ENCODE data around the gene FAM50A.
"Not testable (repeated sequence)": the region's sequence is repeated elsewhere in the genome, so short reads cannot be mapped to it uniquely, and the experiment has no call there.

The FAM50A gene, protein sequence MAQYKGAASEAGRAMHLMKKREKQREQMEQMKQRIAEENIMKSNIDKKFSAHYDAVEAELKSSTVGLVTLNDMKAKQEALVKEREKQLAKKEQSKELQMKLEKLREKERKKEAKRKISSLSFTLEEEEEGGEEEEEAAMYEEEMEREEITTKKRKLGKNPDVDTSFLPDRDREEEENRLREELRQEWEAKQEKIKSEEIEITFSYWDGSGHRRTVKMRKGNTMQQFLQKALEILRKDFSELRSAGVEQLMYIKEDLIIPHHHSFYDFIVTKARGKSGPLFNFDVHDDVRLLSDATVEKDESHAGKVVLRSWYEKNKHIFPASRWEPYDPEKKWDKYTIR

DNA sequence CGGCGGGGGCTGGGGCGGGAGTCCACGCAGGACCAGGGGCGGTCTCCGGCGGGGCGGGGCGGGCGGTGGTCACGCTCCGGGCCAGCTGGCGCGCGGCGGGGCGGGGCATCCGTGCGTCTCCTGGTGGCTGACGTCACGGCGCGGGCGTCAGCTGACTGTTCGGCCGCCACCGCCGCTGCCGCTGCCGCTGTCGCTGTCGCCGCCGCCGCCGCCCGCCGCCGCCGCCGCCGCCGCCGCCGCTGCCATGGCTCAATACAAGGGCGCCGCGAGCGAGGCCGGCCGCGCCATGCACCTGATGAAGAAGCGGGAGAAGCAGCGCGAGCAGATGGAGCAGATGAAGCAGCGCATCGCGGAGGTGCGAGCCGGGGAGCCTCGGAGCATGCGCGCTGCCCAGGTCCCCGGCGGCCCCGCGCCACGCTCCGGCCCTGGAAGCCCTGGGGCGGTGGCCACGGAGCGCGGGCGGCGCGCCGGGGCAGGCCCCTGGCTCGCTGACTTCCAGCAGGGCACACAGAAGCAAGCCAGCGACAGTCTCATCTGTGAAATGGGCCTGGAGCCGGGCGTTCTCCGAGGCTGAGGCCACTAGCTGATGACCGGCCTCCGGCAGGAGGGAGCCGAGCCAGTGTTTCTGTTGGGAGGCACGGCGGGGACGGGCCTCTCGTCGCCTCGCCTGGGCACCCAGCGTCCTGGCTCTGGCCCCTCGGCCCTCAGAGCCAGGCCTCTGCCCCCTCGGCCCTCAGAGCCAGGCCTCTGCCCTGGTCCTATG, at the start of gene FAM50A:
TSS of gene FAM50A (plus strand) at position 150 of the 763 bp plus-strand sequence. CDS start at position 245, 95 bp downstream.
- H3K4me3 ChIP-seq (ENCODE audit: low read depth, low read length), result peak within 1 kb of the TSS; percentile 34
- peak; percentile 55 for DNase-seq (ENCODE audit: low read depth)
- TF ChIP-seq, protein P1, sequence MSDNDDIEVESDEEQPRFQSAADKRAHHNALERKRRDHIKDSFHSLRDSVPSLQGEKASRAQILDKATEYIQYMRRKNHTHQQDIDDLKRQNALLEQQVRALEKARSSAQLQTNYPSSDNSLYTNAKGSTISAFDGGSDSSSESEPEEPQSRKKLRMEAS (IDR thresholded peaks at IDR 0.05; ENCODE audit: low read depth, low read length), result no peak
- no peak for TF ChIP-seq POLR2A (IDR thresholded peaks at IDR 0.05; ENCODE audit: extremely low read depth, insufficient read length)
- TF ChIP-seq, protein P2, sequence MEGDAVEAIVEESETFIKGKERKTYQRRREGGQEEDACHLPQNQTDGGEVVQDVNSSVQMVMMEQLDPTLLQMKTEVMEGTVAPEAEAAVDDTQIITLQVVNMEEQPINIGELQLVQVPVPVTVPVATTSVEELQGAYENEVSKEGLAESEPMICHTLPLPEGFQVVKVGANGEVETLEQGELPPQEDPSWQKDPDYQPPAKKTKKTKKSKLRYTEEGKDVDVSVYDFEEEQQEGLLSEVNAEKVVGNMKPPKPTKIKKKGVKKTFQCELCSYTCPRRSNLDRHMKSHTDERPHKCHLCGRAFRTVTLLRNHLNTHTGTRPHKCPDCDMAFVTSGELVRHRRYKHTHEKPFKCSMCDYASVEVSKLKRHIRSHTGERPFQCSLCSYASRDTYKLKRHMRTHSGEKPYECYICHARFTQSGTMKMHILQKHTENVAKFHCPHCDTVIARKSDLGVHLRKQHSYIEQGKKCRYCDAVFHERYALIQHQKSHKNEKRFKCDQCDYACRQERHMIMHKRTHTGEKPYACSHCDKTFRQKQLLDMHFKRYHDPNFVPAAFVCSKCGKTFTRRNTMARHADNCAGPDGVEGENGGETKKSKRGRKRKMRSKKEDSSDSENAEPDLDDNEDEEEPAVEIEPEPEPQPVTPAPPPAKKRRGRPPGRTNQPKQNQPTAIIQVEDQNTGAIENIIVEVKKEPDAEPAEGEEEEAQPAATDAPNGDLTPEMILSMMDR (IDR thresholded peaks at IDR 0.05; ENCODE audit: low read depth, low read length), result no peak
- TF ChIP-seq MYC (IDR thresholded peaks at IDR 0.05; ENCODE audit: low read depth, low read length), result no peak

DNA sequence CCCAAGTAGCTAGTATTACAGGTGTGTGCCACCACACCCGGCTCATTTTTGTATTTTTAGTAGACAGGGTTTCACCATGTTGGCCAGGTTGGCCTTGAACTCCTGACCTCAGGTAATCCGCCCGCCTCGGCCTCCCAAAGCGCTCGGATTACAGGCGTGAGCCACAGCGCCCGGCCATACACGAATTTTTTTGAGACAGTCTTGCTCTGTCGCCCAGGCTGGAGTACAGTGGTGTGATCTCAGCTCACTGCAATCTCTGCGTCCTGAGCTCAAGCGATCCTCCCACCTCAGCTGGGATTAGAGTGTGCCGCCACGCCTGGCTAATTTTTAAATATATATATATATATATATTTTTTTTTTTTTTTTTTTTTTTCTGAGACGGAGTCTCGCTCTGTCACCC, 47.6 kb upstream of the FAM50A start:
- not testable (repeated sequence) for H3K4me3 ChIP-seq (ENCODE audit: low read depth, low read length); DNase-seq (ENCODE audit: low read depth)

DNA sequence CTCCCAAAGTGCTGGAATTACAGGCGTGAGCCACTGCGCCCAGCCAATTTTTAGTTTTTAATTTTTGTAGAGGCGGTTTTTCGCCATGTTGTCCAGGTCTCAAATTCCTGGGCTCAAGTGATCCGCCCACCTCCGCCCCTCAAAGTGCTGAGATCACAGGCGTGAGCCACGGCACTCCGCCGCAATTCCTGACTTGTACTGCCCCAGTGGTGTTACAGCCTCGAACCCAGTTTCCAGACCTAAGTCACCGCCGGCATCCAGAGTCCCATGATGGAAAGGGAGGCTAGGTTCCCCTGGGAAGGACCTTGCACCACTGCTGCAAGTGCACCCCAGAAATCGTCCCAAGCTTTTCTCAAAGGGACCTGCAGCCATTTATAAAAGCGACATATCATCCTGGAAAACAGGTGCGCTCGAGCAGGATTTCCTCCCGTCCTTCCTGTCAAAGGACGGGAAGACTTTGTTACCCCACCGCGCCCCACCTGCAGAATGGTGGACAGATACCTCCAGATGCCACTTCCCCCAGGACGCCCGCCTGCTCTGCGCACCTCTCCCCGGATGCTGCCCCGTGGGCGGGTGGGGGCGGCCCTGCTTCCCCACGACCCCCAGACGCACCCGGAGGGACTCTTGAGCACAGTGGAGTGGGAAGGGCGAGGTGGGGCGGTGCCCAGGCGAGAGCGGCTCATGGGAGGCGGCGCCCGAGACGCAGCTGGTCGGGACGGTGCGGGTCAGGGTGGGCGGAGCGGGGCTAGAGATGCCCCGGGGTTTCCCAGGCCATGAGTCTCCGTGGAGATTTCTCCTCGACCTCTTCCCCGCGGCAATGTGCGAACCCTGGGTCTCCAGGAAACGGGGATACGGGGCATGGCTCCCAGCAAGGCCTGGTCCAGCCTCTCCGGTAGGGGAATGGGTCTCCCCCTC, 46.7 kb upstream of the FAM50A start:
- DNase-seq (ENCODE audit: low read depth), result peak; percentile 81
- TF ChIP-seq, protein P2 (IDR thresholded peaks at IDR 0.05; ENCODE audit: low read depth, low read length), result no peak
- peak; percentile 31 for TF ChIP-seq POLR2A (IDR thresholded peaks at IDR 0.05; ENCODE audit: extremely low read depth, insufficient read length)

DNA sequence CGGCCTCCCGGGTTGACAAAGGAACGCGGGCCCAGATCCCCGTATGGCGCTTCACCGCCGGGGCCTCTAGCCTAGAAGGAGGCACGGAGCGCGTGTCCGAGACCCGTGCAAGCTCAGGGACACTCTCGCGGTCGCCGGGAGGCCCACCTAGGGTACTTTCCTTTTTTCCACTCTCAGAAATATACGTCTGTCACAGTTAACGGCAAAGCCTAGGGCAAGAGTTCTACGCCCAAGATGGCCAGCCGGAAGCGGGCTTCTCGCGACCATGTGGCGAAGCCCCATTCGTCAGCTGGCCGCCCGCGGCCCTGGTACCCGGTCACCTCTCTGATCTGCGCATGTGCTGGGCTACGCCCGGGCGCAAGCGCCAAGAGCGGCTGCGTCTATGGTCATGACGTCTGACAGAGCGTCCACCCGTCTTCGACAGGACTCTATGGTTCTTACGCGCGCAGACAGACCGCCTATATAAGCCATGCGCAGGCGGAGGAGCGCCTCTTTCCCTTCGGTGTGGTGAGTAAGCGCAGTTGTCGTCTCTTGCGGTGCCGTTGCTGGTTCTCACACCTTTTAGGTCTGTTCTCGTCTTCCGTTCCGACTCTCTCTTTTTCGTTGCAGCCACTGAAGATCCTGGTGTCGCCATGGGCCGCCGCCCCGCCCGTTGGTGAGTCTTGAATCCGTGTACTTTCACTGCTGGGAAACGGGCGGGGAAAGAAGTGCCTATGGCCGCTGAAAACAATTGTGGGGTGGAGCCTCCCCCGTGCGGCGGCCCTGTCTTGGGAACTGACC, 45.9 kb upstream of the FAM50A start, which contains the start of gene RPL10:
TSS of gene RPL10 (plus strand) at position 490 of the 780 bp plus-strand sequence. CDS start at position 633, 143 bp downstream.
- peak within 1 kb of the TSS; percentile 100 for H3K4me3 ChIP-seq (ENCODE audit: low read depth, low read length)
- TF ChIP-seq, protein P2 (IDR thresholded peaks at IDR 0.05; ENCODE audit: low read depth, low read length), result no peak
- TF ChIP-seq MYC (IDR thresholded peaks at IDR 0.05; ENCODE audit: low read depth, low read length), result peak; percentile 98
- TF ChIP-seq POLR2A (IDR thresholded peaks at IDR 0.05; ENCODE audit: extremely low read depth, insufficient read length), result peak; percentile 98
- TF ChIP-seq, protein P1 (IDR thresholded peaks at IDR 0.05; ENCODE audit: low read depth, low read length), result peak; percentile 95

More for the DNA sequence above, 46.7 kb upstream of the FAM50A start:
- peak overlapping the region; percentile 100 for H3K4me3 ChIP-seq (ENCODE audit: low read depth, low read length)

DNA sequence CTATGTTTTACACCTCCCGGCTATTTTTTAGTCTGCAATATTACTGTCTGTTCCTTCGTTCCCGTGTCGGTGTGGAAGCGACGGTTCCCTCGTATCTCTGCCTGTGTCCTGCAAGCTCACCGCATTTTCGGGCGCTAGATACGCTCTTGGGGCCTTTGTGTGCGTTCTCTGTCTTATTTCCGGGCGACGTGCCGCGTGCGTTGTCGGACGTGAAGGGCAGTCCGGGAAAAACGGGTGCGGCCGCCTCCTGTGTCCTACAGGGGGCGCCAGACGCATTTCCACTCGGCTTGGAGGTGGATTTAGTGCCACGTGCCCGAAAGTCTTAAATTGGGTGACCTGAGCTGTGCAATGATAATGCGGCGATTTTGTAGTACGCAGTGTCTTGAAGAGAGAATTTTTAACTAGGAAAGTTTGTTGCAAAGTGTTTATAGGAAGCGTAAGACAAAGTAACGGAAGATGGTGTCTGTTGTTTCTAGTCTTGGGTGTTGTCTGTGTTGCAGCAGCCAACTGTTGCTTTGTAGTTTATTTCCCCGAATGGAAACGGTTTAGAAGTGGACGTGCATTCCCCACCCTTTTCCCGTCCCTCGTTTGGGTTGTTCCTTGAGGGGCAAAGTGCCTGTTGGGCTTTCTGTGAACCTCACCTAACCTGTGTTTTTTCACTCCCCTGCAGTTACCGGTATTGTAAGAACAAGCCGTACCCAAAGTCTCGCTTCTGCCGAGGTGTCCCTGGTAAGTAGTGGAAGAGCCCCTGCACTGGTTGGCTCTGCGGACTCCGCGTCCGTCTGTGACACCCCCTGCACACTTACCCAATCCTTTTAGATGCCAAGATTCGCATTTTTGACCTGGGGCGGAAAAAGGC, 45.0 kb upstream of the FAM50A start:
- peak overlapping the region; percentile 100 for H3K4me3 ChIP-seq (ENCODE audit: low read depth, low read length)
- TF ChIP-seq, protein P2 (IDR thresholded peaks at IDR 0.05; ENCODE audit: low read depth, low read length), result peak; percentile 54
- TF ChIP-seq, protein P1 (IDR thresholded peaks at IDR 0.05; ENCODE audit: low read depth, low read length), result peak; percentile 97
- peak; percentile 99 for TF ChIP-seq MYC (IDR thresholded peaks at IDR 0.05; ENCODE audit: low read depth, low read length)
- no peak for TF ChIP-seq POLR2A (IDR thresholded peaks at IDR 0.05; ENCODE audit: extremely low read depth, insufficient read length)
- DNase-seq (ENCODE audit: low read depth), result peak; percentile 90

More for the DNA sequence above, 45.9 kb upstream of the FAM50A start, which contains the start of gene RPL10:
- DNase-seq (ENCODE audit: low read depth), result peak; percentile 97
